Liver (tissue), 3 donors: ENCODE measurements around the gene KANSL1.

Experiments
- GABPA ChIP-seq, 2 donors: IDR thresholded peaks in 1 of 2; conservative IDR thresholded peaks in 1 of 2; 2 replicates each; pipeline ENCODE4 v1.6.1; 2016; ENCODE audit warnings: antibody characterized with exemption in 2 of 2, mild to moderate bottlenecking in 1 of 2, moderate library complexity in 1 of 2
- HNF4G ChIP-seq: IDR thresholded peaks from 2 replicates; pipeline ENCODE4 v1.6.1; 2016; ENCODE audit warnings: antibody characterized with exemption
- NR2F2 ChIP-seq: IDR thresholded peaks from 2 replicates; pipeline ENCODE4 v1.6.1; 2016; ENCODE audit warnings: antibody characterized with exemption
- RAD21 ChIP-seq, 2 donors: IDR thresholded peaks; 2 replicates each; pipeline ENCODE4 v1.6.1; 2016; ENCODE audit warnings: antibody characterized with exemption in 2 of 2, mild to moderate bottlenecking in 2 of 2
- SP1 ChIP-seq: IDR thresholded peaks from 2 replicates; pipeline ENCODE4 v1.6.1; 2018; ENCODE audit warnings: antibody characterized with exemption, mild to moderate bottlenecking
- TAF1 ChIP-seq: conservative IDR thresholded peaks from 2 replicates; pipeline ENCODE4 v1.6.1; 2016; ENCODE audit warnings: antibody characterized with exemption, mild to moderate bottlenecking
- YY1 ChIP-seq: IDR thresholded peaks from 2 replicates; pipeline ENCODE4 v1.6.1; 2016; ENCODE audit warnings: antibody characterized with exemption, mild to moderate bottlenecking
- TF ChIP-seq, protein P1 (sequence below): fragments of 150-350 bp; IDR thresholded peaks from 2 replicates; pipeline ENCODE4 v1.5.1; 2017; ENCODE audit warnings: improper control_type of control experiment, low read depth, low read length; ENCODE audit not compliant: missing input control
- TF ChIP-seq, protein P2 (sequence below): IDR thresholded peaks from 2 replicates; pipeline ENCODE4 v1.6.1; 2016; ENCODE audit warnings: antibody characterized with exemption
- TF ChIP-seq, protein P3 (sequence below): IDR thresholded peaks from 2 replicates; pipeline ENCODE4 v1.6.1; 2016; ENCODE audit warnings: antibody characterized with exemption, mild to moderate bottlenecking
- TF ChIP-seq, protein P4 (sequence below): IDR thresholded peaks from 2 replicates; pipeline ENCODE4 v1.6.1; 2016; ENCODE audit warnings: antibody characterized with exemption
- donor health status: healthy.
- donor health status: healthy.

DNA sequence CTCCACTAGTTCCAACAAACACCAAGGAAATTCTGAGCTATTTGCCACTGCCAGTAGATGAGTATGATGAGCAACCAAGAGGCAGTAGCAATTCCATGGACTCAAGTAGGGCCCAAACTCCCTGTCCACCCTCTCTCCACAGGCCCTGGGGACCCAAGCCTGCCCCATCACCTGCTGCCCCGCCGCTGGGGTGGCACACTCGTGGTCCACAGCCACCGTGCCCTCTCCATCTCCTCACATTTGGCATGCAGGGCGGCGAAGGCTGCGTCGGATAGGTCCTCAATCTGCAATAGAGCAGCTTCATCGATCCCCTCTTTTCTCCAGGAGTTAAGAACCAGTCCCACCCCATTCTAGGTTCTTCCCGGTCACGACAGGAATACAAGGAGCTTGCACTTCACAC, 160.3 kb downstream of the KANSL1 start:
- TF ChIP-seq, protein P1, sequence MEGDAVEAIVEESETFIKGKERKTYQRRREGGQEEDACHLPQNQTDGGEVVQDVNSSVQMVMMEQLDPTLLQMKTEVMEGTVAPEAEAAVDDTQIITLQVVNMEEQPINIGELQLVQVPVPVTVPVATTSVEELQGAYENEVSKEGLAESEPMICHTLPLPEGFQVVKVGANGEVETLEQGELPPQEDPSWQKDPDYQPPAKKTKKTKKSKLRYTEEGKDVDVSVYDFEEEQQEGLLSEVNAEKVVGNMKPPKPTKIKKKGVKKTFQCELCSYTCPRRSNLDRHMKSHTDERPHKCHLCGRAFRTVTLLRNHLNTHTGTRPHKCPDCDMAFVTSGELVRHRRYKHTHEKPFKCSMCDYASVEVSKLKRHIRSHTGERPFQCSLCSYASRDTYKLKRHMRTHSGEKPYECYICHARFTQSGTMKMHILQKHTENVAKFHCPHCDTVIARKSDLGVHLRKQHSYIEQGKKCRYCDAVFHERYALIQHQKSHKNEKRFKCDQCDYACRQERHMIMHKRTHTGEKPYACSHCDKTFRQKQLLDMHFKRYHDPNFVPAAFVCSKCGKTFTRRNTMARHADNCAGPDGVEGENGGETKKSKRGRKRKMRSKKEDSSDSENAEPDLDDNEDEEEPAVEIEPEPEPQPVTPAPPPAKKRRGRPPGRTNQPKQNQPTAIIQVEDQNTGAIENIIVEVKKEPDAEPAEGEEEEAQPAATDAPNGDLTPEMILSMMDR, result no peak
- TF ChIP-seq TAF1, result no peak
- TF ChIP-seq, protein P2, sequence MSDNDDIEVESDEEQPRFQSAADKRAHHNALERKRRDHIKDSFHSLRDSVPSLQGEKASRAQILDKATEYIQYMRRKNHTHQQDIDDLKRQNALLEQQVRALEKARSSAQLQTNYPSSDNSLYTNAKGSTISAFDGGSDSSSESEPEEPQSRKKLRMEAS, result no peak
- no peak for TF ChIP-seq SP1
- TF ChIP-seq RAD21 (IDR thresholded peaks at IDR 0.05), result no peak
- TF ChIP-seq NR2F2, result no peak
- TF ChIP-seq, protein P3, sequence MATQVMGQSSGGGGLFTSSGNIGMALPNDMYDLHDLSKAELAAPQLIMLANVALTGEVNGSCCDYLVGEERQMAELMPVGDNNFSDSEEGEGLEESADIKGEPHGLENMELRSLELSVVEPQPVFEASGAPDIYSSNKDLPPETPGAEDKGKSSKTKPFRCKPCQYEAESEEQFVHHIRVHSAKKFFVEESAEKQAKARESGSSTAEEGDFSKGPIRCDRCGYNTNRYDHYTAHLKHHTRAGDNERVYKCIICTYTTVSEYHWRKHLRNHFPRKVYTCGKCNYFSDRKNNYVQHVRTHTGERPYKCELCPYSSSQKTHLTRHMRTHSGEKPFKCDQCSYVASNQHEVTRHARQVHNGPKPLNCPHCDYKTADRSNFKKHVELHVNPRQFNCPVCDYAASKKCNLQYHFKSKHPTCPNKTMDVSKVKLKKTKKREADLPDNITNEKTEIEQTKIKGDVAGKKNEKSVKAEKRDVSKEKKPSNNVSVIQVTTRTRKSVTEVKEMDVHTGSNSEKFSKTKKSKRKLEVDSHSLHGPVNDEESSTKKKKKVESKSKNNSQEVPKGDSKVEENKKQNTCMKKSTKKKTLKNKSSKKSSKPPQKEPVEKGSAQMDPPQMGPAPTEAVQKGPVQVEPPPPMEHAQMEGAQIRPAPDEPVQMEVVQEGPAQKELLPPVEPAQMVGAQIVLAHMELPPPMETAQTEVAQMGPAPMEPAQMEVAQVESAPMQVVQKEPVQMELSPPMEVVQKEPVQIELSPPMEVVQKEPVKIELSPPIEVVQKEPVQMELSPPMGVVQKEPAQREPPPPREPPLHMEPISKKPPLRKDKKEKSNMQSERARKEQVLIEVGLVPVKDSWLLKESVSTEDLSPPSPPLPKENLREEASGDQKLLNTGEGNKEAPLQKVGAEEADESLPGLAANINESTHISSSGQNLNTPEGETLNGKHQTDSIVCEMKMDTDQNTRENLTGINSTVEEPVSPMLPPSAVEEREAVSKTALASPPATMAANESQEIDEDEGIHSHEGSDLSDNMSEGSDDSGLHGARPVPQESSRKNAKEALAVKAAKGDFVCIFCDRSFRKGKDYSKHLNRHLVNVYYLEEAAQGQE, result no peak
- TF ChIP-seq, protein P4, sequence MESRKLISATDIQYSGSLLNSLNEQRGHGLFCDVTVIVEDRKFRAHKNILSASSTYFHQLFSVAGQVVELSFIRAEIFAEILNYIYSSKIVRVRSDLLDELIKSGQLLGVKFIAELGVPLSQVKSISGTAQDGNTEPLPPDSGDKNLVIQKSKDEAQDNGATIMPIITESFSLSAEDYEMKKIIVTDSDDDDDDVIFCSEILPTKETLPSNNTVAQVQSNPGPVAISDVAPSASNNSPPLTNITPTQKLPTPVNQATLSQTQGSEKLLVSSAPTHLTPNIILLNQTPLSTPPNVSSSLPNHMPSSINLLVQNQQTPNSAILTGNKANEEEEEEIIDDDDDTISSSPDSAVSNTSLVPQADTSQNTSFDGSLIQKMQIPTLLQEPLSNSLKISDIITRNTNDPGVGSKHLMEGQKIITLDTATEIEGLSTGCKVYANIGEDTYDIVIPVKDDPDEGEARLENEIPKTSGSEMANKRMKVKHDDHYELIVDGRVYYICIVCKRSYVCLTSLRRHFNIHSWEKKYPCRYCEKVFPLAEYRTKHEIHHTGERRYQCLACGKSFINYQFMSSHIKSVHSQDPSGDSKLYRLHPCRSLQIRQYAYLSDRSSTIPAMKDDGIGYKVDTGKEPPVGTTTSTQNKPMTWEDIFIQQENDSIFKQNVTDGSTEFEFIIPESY, result no peak
- no peak for TF ChIP-seq GABPA (IDR thresholded peaks at IDR 0.05 in 1 of 2, conservative IDR thresholded peaks at IDR 0.05 in 1 of 2)
- no peak for TF ChIP-seq HNF4G
- TF ChIP-seq YY1, result no peak
